Ovary (tissue), 9 donors: ENCODE results near the gene HBA1. TPM values are rescaled to one million over a fixed set of nuclear protein-coding genes. Genes with fewer than 3 reads are reported as not detected.
"Not testable (repeated sequence)": the region's sequence is repeated elsewhere in the genome, so short reads cannot be mapped to it uniquely, and the experiment has no call there.

Source experiments
- DNase-seq, 5 donors: peaks; one replicate each; pipeline ENCODE4 v3.0.0-alpha.2; 2019 to 2020
- H3K27ac ChIP-seq, 2 donors: fragments of 200-600 bp; one replicate each; pipeline versions ENCODE4 v1.5.1 to v1.8.0; 2019 to 2022
- H3K27me3 ChIP-seq: fragments of 200-600 bp; one replicate; pipeline ENCODE4 v1.8.0; 2022
- H3K36me3 ChIP-seq: fragments of 200-600 bp; sonication (generic); one replicate; pipeline ENCODE4 v1.5.1; 2019
- H3K4me1 ChIP-seq: one replicate; pipeline ENCODE4 v1.8.1; 2013; ENCODE audit warnings: mild to moderate bottlenecking, moderate library complexity; ENCODE audit not compliant: insufficient read depth
- H3K4me3 ChIP-seq: fragments of 200-600 bp; sonication (generic); one replicate; pipeline ENCODE4 v1.5.1; 2017
- H3K9me3 ChIP-seq, 2 donors: fragments of 200-600 bp in 1 of 2; sonication (generic) in 1 of 2; one replicate each; pipeline versions ENCODE4 v1.5.1 to v1.8.1; 2013 to 2019; ENCODE audit warnings: mild to moderate bottlenecking in 1 of 2, moderate library complexity in 1 of 2
- EP300 ChIP-seq: sonication (generic); formaldehyde crosslinking; IDR thresholded peaks from one replicate; pipeline ENCODE4 v1.6.1; 2017; ENCODE audit warnings: antibody characterized with exemption
- POLR2A ChIP-seq: fragments of 450-650 bp; IDR thresholded peaks from one replicate; pipeline ENCODE4 v1.6.1; 2017; ENCODE audit warnings: antibody characterized with exemption, mild to moderate bottlenecking, moderate library complexity
- WGBS, 3 donors: extraction: QIAGEN DNeasy Blood & Tissue Kit in 1 of 3; methylation state at CpG; one replicate each; pipeline versions ENCODE4 v1.1.5 to v1.1.7; 2013 to 2017; 5-methylcytosine and 5-hydroxymethylcytosine counted together
- intact Hi-C, 4 donors: fragments of 100-400 bp; cut with DNase I; formaldehyde crosslinking; loops; one replicate each; pipeline versions ENCODE4 v1.11.0 to v1.15.1; 2022 to 2023
- polyA plus RNA-seq, 2 donors: library from polyadenylated mRNA; stranded (reverse); fragments of 200-250 nt in 1 of 2; fragments of 350-450 nt in 1 of 2; fragmentation: Illumina TruSeq in 1 of 2; extraction: RNeasy Lipid Tissue Mini Kit (QIAGEN cat#74804) in 1 of 2; gene quantifications; one replicate each; pipeline ENCODE4 v1.2.3, GENCODE V29; 2013 to 2014
- total RNA-seq, 7 donors: library from RNA; depleted of rRNA in 2 of 7; stranded (reverse); fragments of >200 nt in 2 of 7; fragmentation: NEBNext Ultra II Directional in 3 of 7; extraction: Animal tissue kit (Norgen Biotek cat#: 25700) in 3 of 7; gene quantifications; one replicate each; pipeline versions ENCODE4 v1.1.0 to v1.2.4, GENCODE V29; 2016 to 2023
- TF ChIP-seq, protein P1 (sequence below), 3 donors: fragments of 450-650 bp in 2 of 3; fragments of 200-600 bp in 1 of 3; IDR thresholded peaks; one replicate each; pipeline versions ENCODE4 v1.5.1 to v1.8.0; 2016 to 2022; ENCODE audit warnings: antibody characterized with exemption in 3 of 3, mild to moderate bottlenecking in 1 of 3
- donor health status: DM: no; HTN: no; CAD: no; lungs with moderate emphysema.
- donor health status: DM: no; HTN: no; CAD: no.
- donor health status: Bipolar disorder and iron deficiency.
- donor health status: DM: yes; HTN: yes; CAD: no.
- donor health status: DM: no; HTN: no; CAD: no.
- donor health status: DM: yes; HTN: yes; CAD: no.

HBA1 gene
- total and polyA plus RNA-seq, 9 donors = 0.50 to 206 (median 32.9) TPM

DNA sequence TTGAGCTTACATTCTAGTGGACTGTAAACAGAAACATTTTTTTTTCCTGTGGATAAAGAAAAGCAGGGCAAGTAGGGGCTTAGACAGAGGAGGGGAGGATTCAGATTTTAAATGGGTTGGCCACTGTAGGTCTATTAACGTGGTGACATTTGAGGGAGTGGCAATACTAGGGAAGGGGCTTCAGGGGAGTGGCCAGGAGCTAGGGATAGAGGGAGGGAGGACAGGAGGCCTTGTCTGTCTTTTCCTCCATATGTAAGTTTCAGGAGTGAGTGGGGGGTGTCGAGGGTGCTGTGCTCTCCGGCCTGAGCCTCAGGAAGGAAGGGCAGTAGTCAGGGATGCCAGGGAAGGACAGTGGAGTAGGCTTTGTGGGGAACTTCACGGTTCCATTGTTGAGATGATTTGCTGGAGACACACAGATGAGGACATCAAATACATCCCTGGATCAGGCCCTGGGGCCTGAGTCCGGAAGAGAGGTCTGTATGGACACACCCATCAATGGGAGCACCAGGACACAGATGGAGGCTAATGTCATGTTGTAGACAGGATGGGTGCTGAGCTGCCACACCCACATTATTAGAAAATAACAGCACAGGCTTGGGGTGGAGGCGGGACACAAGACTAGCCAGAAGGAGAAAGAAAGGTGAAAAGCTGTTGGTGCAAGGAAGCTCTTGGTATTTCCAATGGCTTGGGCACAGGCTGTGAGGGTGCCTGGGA lies 17.2 kb upstream of the HBA1 start:
- no peak for DNase-seq
- H3K27ac ChIP-seq = no peak overlapping the region

DNA sequence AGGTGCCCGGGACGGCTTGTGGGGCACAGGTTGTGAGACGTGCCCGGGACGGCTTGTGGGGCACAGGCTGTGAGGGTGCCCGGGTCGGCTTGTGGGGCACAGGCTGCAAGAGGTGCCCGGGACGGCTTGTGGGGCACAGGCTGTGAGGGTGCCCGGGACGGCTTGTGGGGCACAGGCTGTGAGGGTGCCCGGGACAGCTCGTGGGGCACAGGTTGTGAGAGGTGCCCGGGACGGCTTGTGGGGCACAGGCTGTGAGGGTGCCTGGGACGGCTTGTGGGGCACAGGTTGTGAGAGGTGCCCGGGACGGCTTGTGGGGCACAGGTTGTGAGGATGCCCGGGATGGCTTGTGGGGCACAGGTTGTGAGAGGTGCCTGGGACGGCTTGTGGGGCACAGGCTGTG lies 16.2 kb upstream of the HBA1 start:
- H3K36me3 ChIP-seq, DNase-seq, H3K27ac ChIP-seq, H3K27me3 ChIP-seq, H3K9me3 ChIP-seq, H3K4me3 ChIP-seq, intact Hi-C loops, H3K4me1 ChIP-seq: not testable (repeated sequence)
- WGBS, 3 donors = 63 to 100% (median 70%) methylated on average over 2 to 20 of the region's 20 CpGs

More for the DNA sequence above, 17.2 kb upstream of the HBA1 start:
- 41 to 56% (median 52%) methylated on average over 6 of the region's 6 CpGs for WGBS, 3 donors
- Histone ChIP-seq H3K4me1 (peaks cover 4% of the 10 kb centered on the region), H3K27me3 (no peaks in the 10 kb centered on the region), H3K36me3 (no peaks in the 10 kb centered on the region), H3K4me3 (no peak overlapping the region), H3K9me3 (no peaks in the 10 kb centered on the region)
- intact Hi-C loops = no loop called here
- TF ChIP-seq, protein P1, sequence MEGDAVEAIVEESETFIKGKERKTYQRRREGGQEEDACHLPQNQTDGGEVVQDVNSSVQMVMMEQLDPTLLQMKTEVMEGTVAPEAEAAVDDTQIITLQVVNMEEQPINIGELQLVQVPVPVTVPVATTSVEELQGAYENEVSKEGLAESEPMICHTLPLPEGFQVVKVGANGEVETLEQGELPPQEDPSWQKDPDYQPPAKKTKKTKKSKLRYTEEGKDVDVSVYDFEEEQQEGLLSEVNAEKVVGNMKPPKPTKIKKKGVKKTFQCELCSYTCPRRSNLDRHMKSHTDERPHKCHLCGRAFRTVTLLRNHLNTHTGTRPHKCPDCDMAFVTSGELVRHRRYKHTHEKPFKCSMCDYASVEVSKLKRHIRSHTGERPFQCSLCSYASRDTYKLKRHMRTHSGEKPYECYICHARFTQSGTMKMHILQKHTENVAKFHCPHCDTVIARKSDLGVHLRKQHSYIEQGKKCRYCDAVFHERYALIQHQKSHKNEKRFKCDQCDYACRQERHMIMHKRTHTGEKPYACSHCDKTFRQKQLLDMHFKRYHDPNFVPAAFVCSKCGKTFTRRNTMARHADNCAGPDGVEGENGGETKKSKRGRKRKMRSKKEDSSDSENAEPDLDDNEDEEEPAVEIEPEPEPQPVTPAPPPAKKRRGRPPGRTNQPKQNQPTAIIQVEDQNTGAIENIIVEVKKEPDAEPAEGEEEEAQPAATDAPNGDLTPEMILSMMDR (IDR thresholded peaks at IDR 0.05) = no peak
- no peak for TF ChIP-seq POLR2A
- TF ChIP-seq EP300 = no peak

DNA sequence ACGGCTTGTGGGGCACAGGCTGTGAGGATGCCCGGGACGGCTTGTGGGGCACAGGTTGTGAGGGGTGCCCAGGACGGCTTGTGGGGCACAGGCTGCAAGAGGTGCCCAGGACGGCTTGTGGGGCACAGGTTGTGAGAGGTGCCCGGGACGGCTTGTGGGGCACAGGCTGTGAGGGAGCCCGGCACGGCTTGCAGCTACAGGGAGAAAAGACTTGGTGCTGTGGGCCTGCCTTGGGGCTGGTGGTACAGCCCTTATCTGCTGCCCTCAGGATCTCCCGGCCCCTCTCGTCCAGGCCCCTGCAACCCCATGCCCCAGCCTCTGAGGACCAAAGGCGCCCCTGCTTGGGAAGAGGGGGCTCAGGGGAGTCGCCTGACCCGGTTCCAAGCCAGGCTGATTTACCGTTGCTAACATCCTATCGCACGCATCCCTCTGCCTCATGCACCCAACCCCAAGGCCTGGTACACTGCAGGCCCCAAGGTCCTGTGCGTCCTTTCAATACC lies 15.7 kb upstream of the HBA1 start:
- intact Hi-C loops = no loop called here

DNA sequence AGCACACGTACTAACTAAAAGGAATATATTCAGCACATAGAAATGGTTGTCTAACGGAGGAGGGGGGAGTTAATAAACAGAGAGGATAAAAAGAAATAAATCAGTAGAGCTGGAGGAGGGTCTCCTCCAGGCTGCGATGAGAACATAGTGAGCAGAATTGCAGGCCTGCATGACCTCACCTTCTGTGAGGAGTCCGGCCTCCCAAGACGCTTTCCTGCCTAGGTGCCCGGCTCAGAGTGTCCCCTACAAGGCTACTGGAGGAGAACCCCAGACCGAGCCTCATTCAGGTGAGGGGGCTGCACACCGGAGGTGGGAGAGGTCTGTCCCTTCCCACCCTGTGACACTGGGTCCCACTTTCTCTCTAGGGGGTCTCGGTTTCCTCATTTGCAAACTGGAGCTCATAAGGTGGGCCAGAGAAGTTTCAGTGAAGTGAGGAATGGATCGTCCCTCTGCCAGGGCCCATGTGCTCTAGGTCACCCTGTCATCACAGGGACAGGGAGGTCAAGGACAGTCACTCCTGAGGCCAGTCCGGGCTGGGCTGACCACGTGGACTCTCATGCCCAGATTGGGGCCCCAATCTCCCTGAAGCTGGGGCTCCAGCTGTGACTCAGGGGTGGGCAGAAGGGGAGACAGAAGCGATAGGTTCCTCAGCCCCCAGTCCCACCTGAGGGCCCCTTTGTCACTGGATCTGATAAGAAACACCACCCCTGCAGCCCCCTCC lies 14.0 kb upstream of the HBA1 start:
- Histone ChIP-seq H3K4me3 (no peak overlapping the region), H3K4me1 (peaks cover 8% of the 10 kb centered on the region), H3K36me3 (no peaks in the 10 kb centered on the region), H3K27ac (no peak overlapping the region), H3K27me3 (no peaks in the 10 kb centered on the region), H3K9me3 (no peaks in the 10 kb centered on the region)
- TF ChIP-seq, protein P1 (IDR thresholded peaks at IDR 0.05) = no peak
- TF ChIP-seq EP300 (no peak), POLR2A (no peak)
- 81 to 87% (median 82%) methylated on average over 13 of the region's 13 CpGs for WGBS, 3 donors
- DNase-seq = no peak
- intact Hi-C loops = no loop called here

More for the DNA sequence above, 15.7 kb upstream of the HBA1 start:
- Histone ChIP-seq H3K36me3 (no peaks in the 10 kb centered on the region), H3K27me3 (no peaks in the 10 kb centered on the region), H3K4me1 (peaks cover 3% of the 10 kb centered on the region), H3K27ac (no peak overlapping the region), H3K9me3 (no peaks in the 10 kb centered on the region), H3K4me3 (no peak overlapping the region)
- DNase-seq = no peak
- no peak for TF ChIP-seq POLR2A
- TF ChIP-seq EP300 = no peak
- TF ChIP-seq, protein P1 (IDR thresholded peaks at IDR 0.05) = no peak
- WGBS, 3 donors = 57 to 69% (median 62%) methylated on average over 14 to 18 of the region's 18 CpGs

DNA sequence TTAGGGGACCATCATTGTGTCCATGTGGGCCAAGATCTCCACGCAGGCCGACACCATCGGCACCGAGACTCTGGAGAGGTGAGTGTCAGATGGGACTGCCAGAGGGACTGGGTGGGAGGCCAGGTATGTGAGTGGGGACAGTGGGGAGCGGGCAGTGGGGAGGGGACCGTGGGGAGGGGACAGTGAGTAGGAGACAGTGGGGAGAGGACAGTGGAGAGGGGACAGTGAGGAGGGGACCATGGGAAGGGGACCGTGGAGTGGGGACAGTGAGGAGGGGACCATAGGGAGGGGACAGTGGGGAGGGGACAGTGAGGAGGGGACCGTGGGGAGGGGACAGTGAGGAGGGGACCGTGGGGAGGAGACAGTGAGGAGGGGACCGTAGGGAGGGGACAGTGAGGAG lies 13.3 kb upstream of the HBA1 start:
- not testable (repeated sequence) for DNase-seq, H3K4me3 ChIP-seq, H3K9me3 ChIP-seq

DNA sequence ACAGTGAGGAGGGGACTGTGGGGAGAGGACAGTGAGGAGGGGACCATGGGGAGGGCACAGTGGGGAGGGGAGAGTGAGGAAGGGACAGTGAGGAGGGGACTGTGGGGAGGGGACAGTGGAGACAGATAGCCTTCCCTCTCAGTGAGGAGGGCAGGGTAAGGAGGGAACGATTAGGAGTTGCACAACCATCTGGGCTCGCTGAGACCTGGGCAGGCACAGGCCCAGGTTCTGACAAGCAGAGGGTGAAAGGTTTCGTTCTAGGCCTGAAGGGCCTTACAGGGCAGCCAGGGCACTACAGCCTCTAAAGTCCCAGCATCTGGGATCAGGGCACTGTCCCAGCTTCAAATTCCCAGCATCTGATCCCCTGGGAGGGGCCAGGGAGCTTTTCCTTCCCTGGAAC lies 12.8 kb upstream of the HBA1 start:
- H3K27me3 ChIP-seq, H3K4me3 ChIP-seq, intact Hi-C loops, H3K4me1 ChIP-seq, DNase-seq, H3K27ac ChIP-seq, H3K36me3 ChIP-seq, H3K9me3 ChIP-seq: not testable (repeated sequence)
- 35 to 59% (median 58%) methylated on average over 2 to 3 of the region's 3 CpGs for WGBS, 3 donors

More for the DNA sequence above, 13.3 kb upstream of the HBA1 start:
- H3K27ac ChIP-seq, H3K4me1 ChIP-seq, H3K36me3 ChIP-seq, H3K27me3 ChIP-seq, intact Hi-C loops: not testable (repeated sequence)
- WGBS, 3 donors = 88 to 94% (median 90%) methylated on average over 6 to 10 of the region's 10 CpGs

DNA sequence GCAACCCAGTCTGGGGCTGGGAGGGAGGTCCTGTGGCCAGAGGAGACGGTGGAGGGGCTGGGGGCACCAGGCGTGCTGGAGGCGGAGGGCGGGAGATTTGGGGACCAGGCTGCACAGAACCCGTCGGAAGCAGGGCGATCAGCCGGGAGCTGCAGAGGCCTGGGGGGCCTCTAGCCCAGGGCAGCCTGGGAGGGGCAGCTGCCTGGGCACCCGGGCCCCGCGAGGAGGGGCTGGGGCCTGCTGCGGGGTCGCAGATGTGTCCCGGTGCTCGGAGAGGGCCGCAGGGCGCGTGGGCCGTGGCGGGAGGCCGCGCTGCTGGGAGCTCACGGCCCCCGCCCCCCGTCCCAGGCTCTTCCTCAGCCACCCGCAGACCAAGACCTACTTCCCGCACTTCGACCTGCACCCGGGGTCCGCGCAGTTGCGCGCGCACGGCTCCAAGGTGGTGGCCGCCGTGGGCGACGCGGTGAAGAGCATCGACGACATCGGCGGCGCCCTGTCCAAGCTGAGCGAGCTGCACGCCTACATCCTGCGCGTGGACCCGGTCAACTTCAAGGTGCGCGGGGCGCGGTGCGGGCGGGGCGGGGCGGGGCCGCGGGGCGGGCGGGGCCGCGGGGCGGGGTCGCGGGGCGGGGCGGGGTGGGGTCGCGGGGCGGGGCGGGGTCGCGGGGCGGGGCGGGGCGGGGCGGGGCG lies 12.2 kb upstream of the HBA1 start:
- H3K36me3 ChIP-seq, H3K27ac ChIP-seq, DNase-seq, H3K9me3 ChIP-seq, H3K4me1 ChIP-seq, intact Hi-C loops, H3K4me3 ChIP-seq, H3K27me3 ChIP-seq: not testable (repeated sequence)
- WGBS, 3 donors = no CpG with 5 or more reads among the region's 80 CpGs
